ENCODE results near the gene VEZF1.

The VEZF1 gene

GRCh38 chr17:58006560-58006923 lies 18.5 kb upstream of the VEZF1 start:
- no peaks in the 10 kb centered on the region for H3K27me3 ChIP-seq (ENCODE audit: control insufficient read depth in 1 of 2, insufficient read depth in 2 of 2, low read length in 2 of 2)
- H3K27ac ChIP-seq (ENCODE audit: low read depth, low read length), result peak overlapping the region; percentile 99
- H3K36me3 ChIP-seq (ENCODE audit: insufficient read depth, low read length), result peaks cover 38% of the 10 kb centered on the region
- peak overlapping the region; percentile 98 to 99 for H3K4me3 ChIP-seq (ENCODE audit: low read depth in 1 of 2, low read length in 2 of 2)
- H3K4me1 ChIP-seq (ENCODE audit: insufficient read depth, low read length), result peaks cover 31% of the 10 kb centered on the region
- peak overlapping the region; percentile 100 for H3K9ac ChIP-seq (ENCODE audit: low read length)
- H3K9me3 ChIP-seq (ENCODE audit: low read length), result no peaks in the 10 kb centered on the region

GRCh38 chr17:58005728-58006559 lies 17.9 kb upstream of the VEZF1 start:
- Histone ChIP-seq H3K27ac (ENCODE audit: low read depth, low read length) (peak overlapping the region; percentile 99), H3K27me3 (ENCODE audit: control insufficient read depth in 1 of 2, insufficient read depth in 2 of 2, low read length in 2 of 2) (no peaks in the 10 kb centered on the region), H3K4me1 (ENCODE audit: insufficient read depth, low read length) (peaks cover 31% of the 10 kb centered on the region)

GRCh38 chr17:58005031-58005727 lies 17.1 kb upstream of the VEZF1 start:
- Histone ChIP-seq H3K9me3 (ENCODE audit: low read length) (no peaks in the 10 kb centered on the region), H3K36me3 (ENCODE audit: insufficient read depth, low read length) (peaks cover 44% of the 10 kb centered on the region), H3K4me3 (ENCODE audit: low read depth in 1 of 2, low read length in 2 of 2) (peak overlapping the region in 1 of 2 donors; percentile 99), H3K27ac (ENCODE audit: low read depth, low read length) (no peak overlapping the region), H3K9ac (ENCODE audit: low read length) (peak overlapping the region; percentile 100), H3K4me1 (ENCODE audit: insufficient read depth, low read length) (peaks cover 37% of the 10 kb centered on the region), H3K27me3 (ENCODE audit: control insufficient read depth in 1 of 2, insufficient read depth in 2 of 2, low read length in 2 of 2) (no peaks in the 10 kb centered on the region)

More at GRCh38 chr17:58005728-58006559, 17.9 kb upstream of the VEZF1 start:
- Histone ChIP-seq H3K9ac (ENCODE audit: low read length) (peak overlapping the region; percentile 100), H3K36me3 (ENCODE audit: insufficient read depth, low read length) (peaks cover 38% of the 10 kb centered on the region), H3K4me3 (ENCODE audit: low read depth in 1 of 2, low read length in 2 of 2) (peak overlapping the region; percentile 98 to 99), H3K9me3 (ENCODE audit: low read length) (no peaks in the 10 kb centered on the region)

- H3K9me3 ChIP-seq (ENCODE audit: low read length), result no peaks in the 10 kb centered on the region
- H3K27ac ChIP-seq (ENCODE audit: low read depth, low read length), result no peak overlapping the region
- H3K9ac ChIP-seq (ENCODE audit: low read length), result peak overlapping the region; percentile 100
- H3K4me1 ChIP-seq (ENCODE audit: insufficient read depth, low read length), result peaks cover 38% of the 10 kb centered on the region
- H3K36me3 ChIP-seq (ENCODE audit: insufficient read depth, low read length), result peaks cover 45% of the 10 kb centered on the region
- no peak overlapping the region for H3K4me3 ChIP-seq (ENCODE audit: low read depth in 1 of 2, low read length in 2 of 2)
- H3K27me3 ChIP-seq (ENCODE audit: control insufficient read depth in 1 of 2, insufficient read depth in 2 of 2, low read length in 2 of 2), result no peaks in the 10 kb centered on the region
Measured at GRCh38 chr17:58004060-58004459, 16.0 kb upstream of the VEZF1 start.

GRCh38 chr17:58002973-58003372 lies 14.9 kb upstream of the VEZF1 start:
- Histone ChIP-seq H3K36me3 (ENCODE audit: insufficient read depth, low read length) (peaks cover 45% of the 10 kb centered on the region), H3K27ac (ENCODE audit: low read depth, low read length) (no peak overlapping the region), H3K4me3 (ENCODE audit: low read depth in 1 of 2, low read length in 2 of 2) (no peak overlapping the region), H3K4me1 (ENCODE audit: insufficient read depth, low read length) (peaks cover 38% of the 10 kb centered on the region), H3K27me3 (ENCODE audit: control insufficient read depth in 1 of 2, insufficient read depth in 2 of 2, low read length in 2 of 2) (no peaks in the 10 kb centered on the region), H3K9ac (ENCODE audit: low read length) (no peak overlapping the region), H3K9me3 (ENCODE audit: low read length) (no peaks in the 10 kb centered on the region)

GRCh38 chr17:58002154-58002948 lies 14.3 kb upstream of the VEZF1 start:
- peaks cover 38% of the 10 kb centered on the region for H3K4me1 ChIP-seq (ENCODE audit: insufficient read depth, low read length)
- no peaks in the 10 kb centered on the region for H3K27me3 ChIP-seq (ENCODE audit: control insufficient read depth in 1 of 2, insufficient read depth in 2 of 2, low read length in 2 of 2)
- H3K36me3 ChIP-seq (ENCODE audit: insufficient read depth, low read length), result peaks cover 46% of the 10 kb centered on the region

GRCh38 chr17:58001461-58002124 lies 13.5 kb upstream of the VEZF1 start:
- H3K36me3 ChIP-seq (ENCODE audit: insufficient read depth, low read length), result peaks cover 53% of the 10 kb centered on the region
- H3K4me3 ChIP-seq (ENCODE audit: low read depth in 1 of 2, low read length in 2 of 2), result no peak overlapping the region
- peaks cover 38% of the 10 kb centered on the region for H3K4me1 ChIP-seq (ENCODE audit: insufficient read depth, low read length)
- no peaks in the 10 kb centered on the region for H3K27me3 ChIP-seq (ENCODE audit: control insufficient read depth in 1 of 2, insufficient read depth in 2 of 2, low read length in 2 of 2)
- no peak overlapping the region for H3K27ac ChIP-seq (ENCODE audit: low read depth, low read length)
- no peaks in the 10 kb centered on the region for H3K9me3 ChIP-seq (ENCODE audit: low read length)
- no peak overlapping the region for H3K9ac ChIP-seq (ENCODE audit: low read length)

More at GRCh38 chr17:58002154-58002948, 14.3 kb upstream of the VEZF1 start:
- no peak overlapping the region for H3K9ac ChIP-seq (ENCODE audit: low read length)
- no peaks in the 10 kb centered on the region for H3K9me3 ChIP-seq (ENCODE audit: low read length)
- H3K4me3 ChIP-seq (ENCODE audit: low read depth in 1 of 2, low read length in 2 of 2), result no peak overlapping the region
- H3K27ac ChIP-seq (ENCODE audit: low read depth, low read length), result no peak overlapping the region

- no peaks in the 10 kb centered on the region for H3K27me3 ChIP-seq (ENCODE audit: control insufficient read depth in 1 of 2, insufficient read depth in 2 of 2, low read length in 2 of 2)
- peaks cover 41% of the 10 kb centered on the region for H3K36me3 ChIP-seq (ENCODE audit: insufficient read depth, low read length)
- H3K4me3 ChIP-seq (ENCODE audit: low read depth in 1 of 2, low read length in 2 of 2), result no peak overlapping the region
- no peak overlapping the region for H3K9ac ChIP-seq (ENCODE audit: low read length)
- no peaks in the 10 kb centered on the region for H3K9me3 ChIP-seq (ENCODE audit: low read length)
- H3K27ac ChIP-seq (ENCODE audit: low read depth, low read length), result no peak overlapping the region
- peaks cover 34% of the 10 kb centered on the region for H3K4me1 ChIP-seq (ENCODE audit: insufficient read depth, low read length)
Measured at GRCh38 chr17:57999496-58000017, 11.5 kb upstream of the VEZF1 start.

- Histone ChIP-seq H3K36me3 (ENCODE audit: insufficient read depth, low read length) (peaks cover 36% of the 10 kb centered on the region), H3K27ac (ENCODE audit: low read depth, low read length) (no peak overlapping the region), H3K4me3 (ENCODE audit: low read depth in 1 of 2, low read length in 2 of 2) (no peak overlapping the region), H3K9ac (ENCODE audit: low read length) (no peak overlapping the region), H3K9me3 (ENCODE audit: low read length) (no peaks in the 10 kb centered on the region), H3K27me3 (ENCODE audit: control insufficient read depth in 1 of 2, insufficient read depth in 2 of 2, low read length in 2 of 2) (no peaks in the 10 kb centered on the region), H3K4me1 (ENCODE audit: insufficient read depth, low read length) (peaks cover 34% of the 10 kb centered on the region)
Measured at GRCh38 chr17:57999010-57999495, 11.0 kb upstream of the VEZF1 start.

- Histone ChIP-seq H3K4me1 (ENCODE audit: insufficient read depth, low read length) (peaks cover 33% of the 10 kb centered on the region), H3K4me3 (ENCODE audit: low read depth in 1 of 2, low read length in 2 of 2) (no peak overlapping the region), H3K27me3 (ENCODE audit: control insufficient read depth in 1 of 2, insufficient read depth in 2 of 2, low read length in 2 of 2) (no peaks in the 10 kb centered on the region), H3K9me3 (ENCODE audit: low read length) (no peaks in the 10 kb centered on the region), H3K36me3 (ENCODE audit: insufficient read depth, low read length) (peaks cover 20% of the 10 kb centered on the region), H3K9ac (ENCODE audit: low read length) (no peak overlapping the region), H3K27ac (ENCODE audit: low read depth, low read length) (no peak overlapping the region)
Measured at GRCh38 chr17:57997085-57997809, 9.2 kb upstream of the VEZF1 start.
